Activated T-cell treated with anti-CD3 and anti-CD28 coated beads for 4 hours (primary cell): ENCODE measurements around the gene SLC8A3.

Experiments used
- DNase-seq: peaks from one replicate; pipeline ENCODE4 v3.0.0-alpha.2; 2020

Gene SLC8A3

DNA sequence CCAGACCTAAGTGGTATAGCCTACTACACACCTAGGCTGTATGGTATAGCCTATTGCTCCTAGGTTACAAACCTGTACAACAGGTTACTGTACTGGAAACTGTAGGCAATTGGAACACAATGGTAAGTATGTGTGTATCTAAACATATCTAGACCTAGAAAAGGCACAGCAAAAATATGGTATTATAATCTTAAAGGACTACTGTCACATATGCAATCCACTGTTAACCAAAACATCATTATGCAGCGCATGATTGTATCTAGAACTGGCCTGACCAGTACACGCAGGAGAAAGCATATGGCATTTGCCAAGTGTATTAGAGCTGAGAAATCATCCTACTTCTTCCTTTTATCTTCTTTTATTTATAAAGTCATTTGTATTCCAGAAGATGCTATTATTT is 75.5 kb downstream of the SLC8A3 start:
- DNase-seq: no peak

DNA sequence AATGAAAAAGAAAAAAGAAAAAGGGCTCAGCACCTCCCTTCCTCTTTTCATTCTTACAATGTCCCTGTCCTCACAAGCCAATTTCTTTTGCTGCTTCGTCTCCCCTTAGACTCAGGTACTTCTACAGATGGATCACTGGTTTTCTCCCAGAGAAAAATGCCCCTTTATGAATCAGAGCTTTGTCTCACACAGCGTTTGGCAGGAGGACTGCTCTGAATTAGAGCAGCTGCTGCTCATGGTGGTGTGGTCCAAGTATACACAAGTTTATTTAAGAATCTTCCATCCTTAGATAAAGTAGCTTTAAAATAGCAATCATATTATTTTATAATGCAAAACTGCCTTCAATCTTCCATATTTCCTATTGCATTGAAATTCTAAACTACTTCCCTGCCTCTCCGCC is 80.3 kb downstream of the SLC8A3 start:
- DNase-seq: no peak

DNA sequence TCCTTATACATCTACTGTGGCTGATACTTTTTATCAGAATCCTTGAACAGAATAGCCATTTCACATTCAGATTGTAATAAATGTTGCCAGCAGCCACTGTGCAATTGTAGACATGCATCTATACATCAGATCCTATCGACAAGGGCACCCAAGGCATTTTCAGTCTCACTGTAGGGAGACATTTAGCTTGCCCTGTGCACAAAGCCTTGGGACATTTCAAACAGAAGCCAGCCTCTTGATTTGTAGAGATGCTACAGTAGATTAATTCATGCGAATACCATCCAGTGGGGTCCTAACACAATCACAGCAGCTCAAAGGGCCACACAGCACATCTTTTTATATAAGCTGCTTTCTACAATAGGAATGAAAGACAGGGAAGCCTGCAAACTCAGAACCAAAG is 81.4 kb downstream of the SLC8A3 start:
- DNase-seq: no peak

DNA sequence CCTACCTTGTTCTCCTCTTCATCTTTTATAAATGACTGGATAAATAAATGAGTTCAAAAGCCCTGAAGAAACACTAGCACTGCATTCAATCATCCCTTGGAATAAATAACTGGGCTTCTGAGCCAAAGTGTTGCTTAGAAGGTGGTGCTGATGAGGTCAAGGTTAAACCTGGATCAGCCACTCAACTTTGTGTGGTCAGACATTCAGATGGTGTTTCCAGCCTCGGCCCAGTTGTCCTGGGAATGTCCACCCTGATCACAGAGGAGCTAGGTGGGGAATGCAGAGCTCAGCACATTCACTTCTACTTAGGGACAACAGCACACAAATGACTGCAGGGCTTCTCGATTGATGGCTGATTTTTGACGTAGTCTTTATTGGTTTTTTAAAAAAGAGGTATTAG is 88.7 kb downstream of the SLC8A3 start:
- DNase-seq: no peak

DNA sequence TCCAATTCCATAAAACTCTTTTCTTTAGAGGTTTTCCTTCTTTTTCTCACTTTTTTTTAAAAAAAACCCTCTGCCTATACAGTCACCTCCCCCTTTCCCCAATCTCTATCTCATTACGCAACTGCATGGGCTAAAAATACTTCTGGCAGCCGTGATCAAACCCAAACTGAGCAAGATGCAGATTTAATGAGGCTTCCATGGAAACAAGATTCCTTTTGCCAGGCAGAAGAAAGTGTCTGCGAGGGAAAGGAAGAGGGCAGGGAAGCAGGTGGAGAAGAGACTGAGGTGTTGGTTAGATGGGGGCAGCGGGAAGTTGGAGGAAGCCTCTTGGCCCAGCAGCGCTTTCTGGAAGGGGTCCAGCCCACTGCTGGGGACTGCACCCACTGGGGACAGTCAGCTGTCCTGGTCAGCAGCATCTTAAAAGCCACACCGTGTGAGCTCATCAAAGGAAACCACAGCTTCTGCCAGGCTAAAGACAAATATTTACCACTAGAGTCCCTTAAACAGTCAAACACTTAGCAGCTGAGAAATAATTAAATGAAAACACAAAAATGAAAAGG is 90.4 kb downstream of the SLC8A3 start:
- no peak for DNase-seq

GRCh38 chr14:70097576-70098249 is 91.0 kb downstream of the SLC8A3 start:
- no peak for DNase-seq

GRCh38 chr14:70096866-70097265 is 91.9 kb downstream of the SLC8A3 start:
- DNase-seq: no peak

- no peak for DNase-seq
Measured at GRCh38 chr14:70094631-70095030, 94.1 kb downstream of the SLC8A3 start.

GRCh38 chr14:70094106-70094505 is 94.6 kb downstream of the SLC8A3 start:
- no peak for DNase-seq

DNA sequence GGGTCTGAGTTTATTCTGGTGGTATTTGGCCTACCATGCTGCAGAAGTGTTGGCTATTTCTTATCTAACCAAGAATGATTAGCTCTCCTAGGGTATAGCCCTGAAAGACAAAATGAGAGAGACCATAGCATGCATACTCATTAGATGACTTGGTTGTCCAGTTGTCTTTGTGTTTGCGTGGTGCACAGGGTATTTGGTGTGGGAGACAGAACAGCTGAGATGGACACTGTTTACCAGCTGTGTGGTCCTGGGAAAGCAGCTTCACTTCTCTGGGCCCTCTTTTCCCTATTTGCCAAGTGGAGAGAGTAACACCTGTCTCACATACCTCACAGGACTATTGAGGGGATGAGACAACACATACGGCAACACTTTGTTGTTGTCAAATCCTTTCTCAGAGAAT is 95.6 kb downstream of the SLC8A3 start:
- DNase-seq: no peak

DNA sequence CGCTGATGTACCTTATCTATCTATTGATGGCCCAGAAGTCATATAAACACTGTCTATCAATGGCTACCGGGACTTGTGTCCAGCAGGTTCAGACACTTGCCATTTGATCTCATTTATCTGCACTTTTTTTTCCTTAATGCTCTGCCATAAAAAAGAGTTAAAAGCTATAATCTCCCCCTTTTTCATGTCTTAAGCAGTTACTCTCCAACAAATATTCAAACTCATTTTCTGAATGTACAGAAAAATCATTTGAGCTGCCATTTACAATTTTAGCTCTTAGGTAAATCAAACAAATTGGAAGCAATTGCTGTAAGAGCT is 101.4 kb downstream of the SLC8A3 start:
- no peak for DNase-seq

GRCh38 chr14:70086685-70087379 is 101.9 kb downstream of the SLC8A3 start:
- DNase-seq: no peak

- no peak for DNase-seq
Measured at GRCh38 chr14:70084226-70084625, 104.5 kb downstream of the SLC8A3 start.

- DNase-seq: no peak
Measured at GRCh38 chr14:70082394-70082793, 106.4 kb downstream of the SLC8A3 start.

DNA sequence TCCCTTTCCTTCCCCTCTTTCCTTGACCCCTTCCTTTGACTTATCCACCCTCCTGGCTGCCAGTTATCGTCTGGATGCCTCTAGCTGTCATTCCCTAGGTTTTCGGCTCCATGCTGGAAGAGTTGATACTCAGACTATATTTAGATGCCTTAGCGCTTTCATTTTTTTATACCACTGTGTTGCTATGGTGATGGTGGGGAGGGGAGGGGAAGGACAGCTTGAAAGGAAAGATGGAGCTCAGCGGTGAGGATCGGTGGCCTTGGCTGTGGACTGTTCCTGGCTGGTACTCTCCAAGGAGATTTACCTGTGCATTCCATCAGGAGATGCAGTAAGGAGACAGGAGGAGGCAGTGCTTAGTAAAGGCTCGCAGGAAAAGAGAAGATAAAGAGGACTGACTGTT is 108.7 kb downstream of the SLC8A3 start:
- DNase-seq: no peak

- DNase-seq: no peak
Measured at GRCh38 chr14:70078329-70078728, 110.4 kb downstream of the SLC8A3 start.

DNA sequence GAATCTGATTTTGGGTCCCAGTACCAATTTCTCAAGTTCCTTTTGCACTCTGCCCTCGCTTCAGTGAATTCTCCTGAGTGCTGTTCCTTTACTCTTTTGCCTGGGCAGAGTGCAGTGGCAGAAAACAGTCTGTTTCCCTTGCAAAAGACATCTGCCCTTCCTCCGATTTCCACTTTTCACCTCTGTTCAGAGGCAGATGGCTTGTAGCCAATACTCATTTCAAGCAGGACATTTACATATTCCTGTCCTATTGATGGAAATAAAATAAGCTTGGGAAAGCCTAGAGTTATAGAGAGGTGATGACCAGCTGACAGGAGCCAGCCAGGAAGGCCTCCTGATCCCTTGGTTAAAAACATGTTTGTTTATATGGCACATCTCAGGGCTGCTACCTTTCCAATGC is 111.0 kb downstream of the SLC8A3 start:
- no peak for DNase-seq

GRCh38 chr14:70077005-70077404 is 111.7 kb downstream of the SLC8A3 start:
- DNase-seq: no peak

GRCh38 chr14:70073924-70074566 is 114.7 kb downstream of the SLC8A3 start:
- DNase-seq: peak; percentile 5

DNA sequence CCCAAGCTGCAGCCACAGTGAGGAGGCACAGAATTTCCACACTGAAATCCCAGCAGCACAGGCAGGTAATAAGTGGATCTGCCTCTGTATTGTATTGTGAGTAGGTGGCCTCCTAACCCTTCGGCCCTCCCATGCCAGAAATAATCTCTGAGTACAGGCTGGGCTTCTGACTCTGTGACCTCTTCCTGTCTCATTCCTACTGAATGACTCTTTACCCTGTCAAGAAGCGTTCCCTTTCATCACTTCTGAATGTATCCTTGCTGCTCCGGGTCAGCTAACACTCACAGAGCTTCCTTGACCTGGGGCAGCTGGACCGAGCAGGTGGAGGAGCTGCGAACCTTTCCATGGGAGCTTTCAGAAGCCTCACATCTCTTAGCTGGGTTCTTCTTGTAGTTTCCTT is 119.6 kb downstream of the SLC8A3 start:
- DNase-seq: no peak

GRCh38 chr14:70067810-70068209 is 120.9 kb downstream of the SLC8A3 start:
- DNase-seq: no peak

GRCh38 chr14:70064136-70064865 is 124.5 kb downstream of the SLC8A3 start:
- no peak for DNase-seq

DNA sequence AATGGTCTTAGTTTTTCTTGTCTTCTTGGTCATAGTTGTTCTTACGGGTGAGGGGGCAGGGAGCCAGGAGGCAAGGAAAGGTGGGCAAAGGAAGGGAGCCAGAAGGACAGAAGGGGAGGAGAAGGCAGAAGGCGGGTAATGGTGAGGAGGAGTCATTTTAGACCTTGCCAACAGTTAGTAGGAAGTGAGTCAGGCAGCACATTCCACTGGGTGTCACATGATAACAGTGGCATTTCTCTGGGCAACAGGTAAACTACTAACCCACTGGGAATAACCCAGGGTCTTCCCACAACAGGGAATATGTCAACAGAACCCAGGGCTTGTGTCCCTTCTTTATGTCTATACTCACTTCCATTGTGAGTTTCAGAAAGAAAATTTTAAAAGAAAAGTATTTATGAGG is 127.6 kb downstream of the SLC8A3 start:
- DNase-seq: no peak

DNA sequence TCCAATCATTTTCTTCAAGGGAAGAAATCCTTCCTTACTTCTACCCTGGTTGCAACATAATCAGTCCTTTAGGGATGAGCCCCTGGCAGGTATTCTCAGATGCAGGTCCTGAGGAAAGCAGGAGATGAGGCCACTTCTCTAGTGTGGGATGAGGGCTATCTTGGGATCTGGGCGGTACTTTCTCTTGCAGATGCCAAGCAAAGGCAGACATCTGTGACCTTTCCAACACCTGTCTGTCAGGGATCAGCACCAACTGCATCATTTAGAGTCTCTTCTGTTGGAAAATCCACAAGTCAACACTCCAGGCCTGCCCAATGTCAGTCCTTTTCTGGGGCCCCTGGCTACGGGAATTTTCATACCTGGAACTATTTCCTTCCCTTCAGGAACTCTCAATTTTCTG is 129.2 kb downstream of the SLC8A3 start:
- no peak for DNase-seq
